Middle frontal gyrus (tissue), 1 donor: ENCODE measurements around the gene MPZL1.
A peak's percentile ranks its signal among the peaks of the same experiment; 100 is the strongest.

Experiments
- DNase-seq: peaks from one replicate; pipeline ENCODE4 v3.0.0-alpha.2; 2015; ENCODE audit warnings: low spot score; ENCODE audit errors: extremely low spot score

MPZL1 gene

GRCh38 chr1:167695147-167695546, 26.6 kb upstream of the MPZL1 start:
- DNase-seq, result no peak

GRCh38 chr1:167695756-167696561, 25.8 kb upstream of the MPZL1 start:
- no peak for DNase-seq

- DNase-seq, result no peak
Measured at GRCh38 chr1:167697667-167698141, 24.1 kb upstream of the MPZL1 start.

GRCh38 chr1:167698313-167698712, 23.5 kb upstream of the MPZL1 start:
- no peak for DNase-seq

GRCh38 chr1:167701510-167701909, 20.3 kb upstream of the MPZL1 start:
- DNase-seq, result no peak

- no peak for DNase-seq
Measured at GRCh38 chr1:167703557-167703956, 18.2 kb upstream of the MPZL1 start.

GRCh38 chr1:167704715-167705114, 17.1 kb upstream of the MPZL1 start:
- DNase-seq, result no peak

- no peak for DNase-seq
Measured at GRCh38 chr1:167705250-167705649, 16.5 kb upstream of the MPZL1 start.

- no peak for DNase-seq
Measured at GRCh38 chr1:167706363-167706762, 15.4 kb upstream of the MPZL1 start.

GRCh38 chr1:167706931-167707877, 14.6 kb upstream of the MPZL1 start:
- no peak for DNase-seq

- DNase-seq, result no peak
Measured at GRCh38 chr1:167707942-167708341, 13.8 kb upstream of the MPZL1 start.

GRCh38 chr1:167708940-167709389, 12.8 kb upstream of the MPZL1 start:
- DNase-seq, result no peak

- DNase-seq, result no peak
Measured at GRCh38 chr1:167710836-167711235, 10.9 kb upstream of the MPZL1 start.

- no peak for DNase-seq
Measured at GRCh38 chr1:167711797-167712196, 10.0 kb upstream of the MPZL1 start.

- no peak for DNase-seq
Measured at GRCh38 chr1:167713330-167714081, 8.3 kb upstream of the MPZL1 start.

GRCh38 chr1:167714098-167714438, 7.7 kb upstream of the MPZL1 start:
- no peak for DNase-seq

- peak; percentile 76 for DNase-seq
Measured at GRCh38 chr1:167714439-167715156, 7.2 kb upstream of the MPZL1 start.

- peak; percentile 78 for DNase-seq
Measured at GRCh38 chr1:167715157-167715999, 6.4 kb upstream of the MPZL1 start.

GRCh38 chr1:167716000-167716271, 5.8 kb upstream of the MPZL1 start:
- no peak for DNase-seq

GRCh38 chr1:167717351-167717750, 4.4 kb upstream of the MPZL1 start:
- DNase-seq, result no peak
